A673 (cell line): ENCODE data around the gene PXDN.

Source experiments
- CTCF ChIP-seq: fragments of 300-800, 200-600 bp; sonication (generic); conservative IDR thresholded peaks from 2 replicates; pipeline ENCODE4 v1.5.1; 2017; ENCODE audit warnings: low read depth, mild to moderate bottlenecking, antibody characterized with exemption, low read length, moderate library complexity, mixed read lengths
- EZH2 ChIP-seq: fragments of 200-600 bp; sonication (generic); IDR thresholded peaks from 2 replicates; pipeline ENCODE4 v1.6.1; 2017; ENCODE audit warnings: borderline replicate concordance, low read depth, mild to moderate bottlenecking, mixed read lengths, antibody characterized with exemption, low read length; ENCODE audit not compliant: poor library complexity, severe bottlenecking

GRCh38 chr2:1609485-1610095 is 134.7 kb downstream of the PXDN start:
- no peak for TF ChIP-seq CTCF
- TF ChIP-seq EZH2, result no peak
